Activated CD4-positive, alpha-beta memory T cell treated with anti-CD3 and anti-CD28 coated beads, Interleukin-2, amount 10 ng/mL, durations not matched to agents 7 days and 5 days (primary cell): ENCODE measurements around the gene TEX14. TPM values are rescaled to one million over a fixed set of nuclear protein-coding genes. Genes with fewer than 3 reads are reported as not detected.
A peak's percentile ranks its signal among the peaks of the same experiment; 100 is the strongest.

Experiments
- CTCF ChIA-PET: fragments of 350-600 bp; sonication (Branson Sonifier 250); formaldehyde crosslinking; loops from one replicate; lab custom pipeline; 2021; ENCODE audit warnings: antibody characterized with exemption, inconsistent platforms; lab: Charles Lee
- POLR2A ChIA-PET: fragments of 350-600 bp; sonication (Branson Sonifier 250); formaldehyde crosslinking; loops from one replicate; lab custom pipeline; 2021; ENCODE audit warnings: antibody characterized with exemption; lab: Charles Lee
- DNase-seq: peaks from one replicate; pipeline ENCODE4 v3.0.0-alpha.2; 2020
- H3K27ac Mint-ChIP-seq: one replicate; pipeline ENCODE4 v1.8.0; 2021; ENCODE audit warnings: mild to moderate bottlenecking, mixed read lengths
- H3K27me3 Mint-ChIP-seq: one replicate; pipeline ENCODE4 v1.8.0; 2021; ENCODE audit warnings: mixed read lengths
- H3K36me3 Mint-ChIP-seq: one replicate; pipeline ENCODE4 v1.8.0; 2021; ENCODE audit warnings: low read depth, mixed read lengths
- H3K4me1 Mint-ChIP-seq: one replicate; pipeline ENCODE4 v1.8.0; 2021; ENCODE audit warnings: mixed read lengths
- H3K4me3 Mint-ChIP-seq: one replicate; pipeline ENCODE4 v1.8.0; 2021; ENCODE audit warnings: mild to moderate bottlenecking, mixed read lengths
- H3K9me3 Mint-ChIP-seq: one replicate; pipeline ENCODE4 v1.8.0; 2021; ENCODE audit warnings: mixed read lengths
- total RNA-seq, 2 experiments: library from RNA; stranded (reverse); gene quantifications; one replicate each; pipeline ENCODE4 v1.2.3, GENCODE V29; 2021

Gene TEX14
- total RNA-seq, 2 experiments from 2014 or later: 0.85 to 0.96 TPM

GRCh38 chr17:58615768-58616659 lies 75.8 kb downstream of the TEX14 start:
- H3K27me3 Mint-ChIP-seq: peaks cover 1% of the 10 kb centered on the region
- H3K27ac Mint-ChIP-seq: peak overlapping the region; percentile 62
- H3K4me3 Mint-ChIP-seq: no peak overlapping the region
- ChIA-PET POLR2A (interaction anchor here (0.9 to 15.7 kb wide), 2 partner anchors 12 to 14 kb away, joined by 3 to 213 read pairs; no protein-coding TSS in a partner anchor), CTCF (interaction anchor here (0.7 to 1.2 kb wide), 4 partner anchors 10 to 87 kb away, joined by 3 to 5 read pairs (median 4); no protein-coding TSS in a partner anchor)
- H3K9me3 Mint-ChIP-seq: no peaks in the 10 kb centered on the region
- H3K4me1 Mint-ChIP-seq: peaks cover 50% of the 10 kb centered on the region
- no peaks in the 10 kb centered on the region for H3K36me3 Mint-ChIP-seq
- DNase-seq: no peak

GRCh38 chr17:58614859-58615459 lies 76.9 kb downstream of the TEX14 start:
- Mint-ChIP-seq H3K4me3 (no peak overlapping the region), H3K9me3 (no peaks in the 10 kb centered on the region), H3K36me3 (no peaks in the 10 kb centered on the region), H3K27me3 (peaks cover 1% of the 10 kb centered on the region), H3K4me1 (peaks cover 45% of the 10 kb centered on the region), H3K27ac (no peak overlapping the region)
- POLR2A ChIA-PET: interaction anchor here (0.7 to 15.7 kb wide), 4 partner anchors 10 to 45 kb away, joined by 3 to 213 read pairs (median 3); no protein-coding TSS in a partner anchor
- DNase-seq: no peak
- CTCF ChIA-PET: interaction anchor here (0.7 to 1.2 kb wide), 3 partner anchors 9 to 88 kb away, joined by 3 to 5 read pairs (median 3); no protein-coding TSS in a partner anchor

- peaks cover 32% of the 10 kb centered on the region for H3K4me1 Mint-ChIP-seq
Measured at GRCh38 chr17:58611331-58611730, 80.5 kb downstream of the TEX14 start.

GRCh38 chr17:58606934-58607333 lies 84.9 kb downstream of the TEX14 start:
- H3K36me3 Mint-ChIP-seq: no peaks in the 10 kb centered on the region
- H3K9me3 Mint-ChIP-seq: no peaks in the 10 kb centered on the region
- CTCF ChIA-PET: interaction anchor here (0.7 kb wide), 1 partner anchor 23 kb away, joined by 3 read pairs; no protein-coding TSS in a partner anchor
- H3K4me1 Mint-ChIP-seq: peaks cover 10% of the 10 kb centered on the region
- no peak for DNase-seq
- no peak overlapping the region for H3K4me3 Mint-ChIP-seq
- H3K27me3 Mint-ChIP-seq: no peaks in the 10 kb centered on the region
- POLR2A ChIA-PET: interaction anchor here (0.6 to 3.6 kb wide), 2 partner anchors 15 to 25 kb away, joined by 3 to 44 read pairs; no protein-coding TSS in a partner anchor
- no peak overlapping the region for H3K27ac Mint-ChIP-seq

More at GRCh38 chr17:58611331-58611730, 80.5 kb downstream of the TEX14 start:
- DNase-seq: no peak
- Mint-ChIP-seq H3K27ac (no peak overlapping the region), H3K27me3 (no peaks in the 10 kb centered on the region), H3K36me3 (no peaks in the 10 kb centered on the region), H3K4me3 (no peak overlapping the region), H3K9me3 (no peaks in the 10 kb centered on the region)
- POLR2A ChIA-PET: interaction anchor here (1.0 to 15.7 kb wide), 2 partner anchors 19 to 89 kb away, joined by 3 to 213 read pairs; no protein-coding TSS in a partner anchor
- CTCF ChIA-PET: no interaction called here

GRCh38 chr17:58605986-58606385 lies 85.9 kb downstream of the TEX14 start:
- H3K4me3 Mint-ChIP-seq: no peak overlapping the region
- no peak for DNase-seq
- H3K27me3 Mint-ChIP-seq: no peaks in the 10 kb centered on the region
- H3K9me3 Mint-ChIP-seq: no peaks in the 10 kb centered on the region
- H3K4me1 Mint-ChIP-seq: peaks cover 10% of the 10 kb centered on the region
- H3K27ac Mint-ChIP-seq: no peak overlapping the region
- ChIA-PET CTCF (interaction anchor here (0.9 to 1.4 kb wide), 4 partner anchors 9 to 29 kb away, joined by 3 to 7 read pairs (median 5); no protein-coding TSS in a partner anchor), POLR2A (interaction anchor here (1.0 to 3.6 kb wide), 2 partner anchors 26 to 62 kb away, joined by 3 to 44 read pairs; no protein-coding TSS in a partner anchor)
- no peaks in the 10 kb centered on the region for H3K36me3 Mint-ChIP-seq

- no peak overlapping the region for H3K4me3 Mint-ChIP-seq
- peaks cover 10% of the 10 kb centered on the region for H3K4me1 Mint-ChIP-seq
- no peaks in the 10 kb centered on the region for H3K9me3 Mint-ChIP-seq
- no peak for DNase-seq
- POLR2A ChIA-PET: interaction anchor here (1.0 to 3.6 kb wide), 2 partner anchors 26 to 62 kb away, joined by 3 to 44 read pairs; no protein-coding TSS in a partner anchor
- H3K27me3 Mint-ChIP-seq: no peaks in the 10 kb centered on the region
- CTCF ChIA-PET: interaction anchor here (0.9 to 1.4 kb wide), 5 partner anchors 9 to 29 kb away, joined by 3 to 7 read pairs (median 4); no protein-coding TSS in a partner anchor
- H3K36me3 Mint-ChIP-seq: no peaks in the 10 kb centered on the region
- no peak overlapping the region for H3K27ac Mint-ChIP-seq
Measured at GRCh38 chr17:58605470-58605869, 86.4 kb downstream of the TEX14 start.

GRCh38 chr17:58601976-58602375 lies 89.9 kb downstream of the TEX14 start:
- CTCF ChIA-PET: interaction anchor here (1.1 to 1.5 kb wide), 2 partner anchors 12 to 24 kb away, joined by 3 read pairs; no protein-coding TSS in a partner anchor
- no peaks in the 10 kb centered on the region for H3K9me3 Mint-ChIP-seq
- H3K4me1 Mint-ChIP-seq: peaks cover 10% of the 10 kb centered on the region
- DNase-seq: no peak
- no peaks in the 10 kb centered on the region for H3K36me3 Mint-ChIP-seq
- no peaks in the 10 kb centered on the region for H3K27me3 Mint-ChIP-seq
- POLR2A ChIA-PET: interaction anchor here (2.4 kb wide), 1 partner anchor 30 kb away, joined by 17 read pairs; no protein-coding TSS in a partner anchor
- H3K27ac Mint-ChIP-seq: no peak overlapping the region
- no peak overlapping the region for H3K4me3 Mint-ChIP-seq

GRCh38 chr17:58597371-58597770 lies 94.5 kb downstream of the TEX14 start:
- H3K4me3 Mint-ChIP-seq: no peak overlapping the region
- no peak overlapping the region for H3K27ac Mint-ChIP-seq
- H3K9me3 Mint-ChIP-seq: no peaks in the 10 kb centered on the region
- ChIA-PET POLR2A (interaction anchor here (5.5 kb wide), 1 partner anchor 34 kb away, joined by 38 read pairs; no protein-coding TSS in a partner anchor), CTCF (interaction anchor here (1.5 to 2.1 kb wide), 2 partner anchors 8 to 9 kb away, joined by 6 read pairs; no protein-coding TSS in a partner anchor)
- H3K4me1 Mint-ChIP-seq: no peaks in the 10 kb centered on the region
- DNase-seq: no peak
- H3K36me3 Mint-ChIP-seq: no peaks in the 10 kb centered on the region
- H3K27me3 Mint-ChIP-seq: no peaks in the 10 kb centered on the region

GRCh38 chr17:58595194-58595792 lies 96.6 kb downstream of the TEX14 start:
- ChIA-PET CTCF (interaction anchor here (1.2 to 1.8 kb wide), 3 partner anchors 10 to 409 kb away, joined by 3 to 4 read pairs (median 4); no protein-coding TSS in a partner anchor), POLR2A (interaction anchor here (5.5 kb wide), 1 partner anchor 36 kb away, joined by 38 read pairs; no protein-coding TSS in a partner anchor)
- Mint-ChIP-seq H3K4me1 (no peaks in the 10 kb centered on the region), H3K27ac (no peak overlapping the region), H3K9me3 (no peaks in the 10 kb centered on the region), H3K36me3 (no peaks in the 10 kb centered on the region), H3K4me3 (no peak overlapping the region), H3K27me3 (no peaks in the 10 kb centered on the region)
- DNase-seq: no peak

- Mint-ChIP-seq H3K9me3 (no peaks in the 10 kb centered on the region), H3K27me3 (no peaks in the 10 kb centered on the region), H3K27ac (no peak overlapping the region), H3K4me3 (no peak overlapping the region), H3K4me1 (no peaks in the 10 kb centered on the region), H3K36me3 (no peaks in the 10 kb centered on the region)
- no peak for DNase-seq
- POLR2A ChIA-PET: interaction anchor here (5.5 kb wide), 1 partner anchor 38 kb away, joined by 38 read pairs; no protein-coding TSS in a partner anchor
- CTCF ChIA-PET: no interaction called here
Measured at GRCh38 chr17:58593123-58593522, 98.7 kb downstream of the TEX14 start.

GRCh38 chr17:58591455-58591854 lies 100.4 kb downstream of the TEX14 start:
- no peak for DNase-seq
- no peak overlapping the region for H3K4me3 Mint-ChIP-seq
- ChIA-PET CTCF (no interaction called here), POLR2A (interaction anchor here (1.5 kb wide), 1 partner anchor 41 kb away, joined by 5 read pairs; no protein-coding TSS in a partner anchor)
- H3K9me3 Mint-ChIP-seq: no peaks in the 10 kb centered on the region
- H3K27ac Mint-ChIP-seq: no peak overlapping the region
- H3K4me1 Mint-ChIP-seq: peaks cover 4% of the 10 kb centered on the region
- no peaks in the 10 kb centered on the region for H3K36me3 Mint-ChIP-seq
- H3K27me3 Mint-ChIP-seq: peaks cover 2% of the 10 kb centered on the region

- H3K4me1 Mint-ChIP-seq: peaks cover 4% of the 10 kb centered on the region
- ChIA-PET POLR2A (interaction anchor here (7.9 kb wide), 1 partner anchor 41 kb away, joined by 96 read pairs; no protein-coding TSS in a partner anchor), CTCF (no interaction called here)
- no peaks in the 10 kb centered on the region for H3K9me3 Mint-ChIP-seq
- DNase-seq: no peak
- no peak overlapping the region for H3K4me3 Mint-ChIP-seq
- H3K36me3 Mint-ChIP-seq: no peaks in the 10 kb centered on the region
- peaks cover 2% of the 10 kb centered on the region for H3K27me3 Mint-ChIP-seq
- no peak overlapping the region for H3K27ac Mint-ChIP-seq
Measured at GRCh38 chr17:58590377-58590776, 101.5 kb downstream of the TEX14 start.
